ENCODE measurements around the gene UBE2R2. TPM values are rescaled to one million over a fixed set of nuclear protein-coding genes. Genes with fewer than 3 reads are reported as not detected.

Gene UBE2R2
- total and polyA plus RNA-seq, 2 donors: 13.6 to 30.1 TPM

DNA sequence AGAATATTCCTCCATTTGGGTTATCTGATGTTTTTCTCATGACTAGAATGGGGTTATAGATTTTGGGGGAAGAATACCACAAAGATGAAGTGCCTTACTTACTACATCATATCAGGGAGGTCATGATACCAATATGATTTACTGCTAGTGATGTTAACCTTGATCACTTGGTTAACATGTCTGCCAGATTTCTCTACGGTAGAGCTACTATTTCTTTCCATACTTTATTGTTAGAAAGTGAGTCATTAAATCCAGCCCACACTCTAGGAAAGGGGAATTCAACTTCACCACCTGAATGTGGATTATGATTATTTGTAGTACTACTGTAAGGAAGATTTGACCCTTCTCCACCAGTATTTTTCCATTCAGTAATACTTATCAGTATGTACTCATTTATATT, 64.7 kb downstream of the UBE2R2 start:
- 88% methylated on average over 1 of the region's 1 CpG for WGBS

DNA sequence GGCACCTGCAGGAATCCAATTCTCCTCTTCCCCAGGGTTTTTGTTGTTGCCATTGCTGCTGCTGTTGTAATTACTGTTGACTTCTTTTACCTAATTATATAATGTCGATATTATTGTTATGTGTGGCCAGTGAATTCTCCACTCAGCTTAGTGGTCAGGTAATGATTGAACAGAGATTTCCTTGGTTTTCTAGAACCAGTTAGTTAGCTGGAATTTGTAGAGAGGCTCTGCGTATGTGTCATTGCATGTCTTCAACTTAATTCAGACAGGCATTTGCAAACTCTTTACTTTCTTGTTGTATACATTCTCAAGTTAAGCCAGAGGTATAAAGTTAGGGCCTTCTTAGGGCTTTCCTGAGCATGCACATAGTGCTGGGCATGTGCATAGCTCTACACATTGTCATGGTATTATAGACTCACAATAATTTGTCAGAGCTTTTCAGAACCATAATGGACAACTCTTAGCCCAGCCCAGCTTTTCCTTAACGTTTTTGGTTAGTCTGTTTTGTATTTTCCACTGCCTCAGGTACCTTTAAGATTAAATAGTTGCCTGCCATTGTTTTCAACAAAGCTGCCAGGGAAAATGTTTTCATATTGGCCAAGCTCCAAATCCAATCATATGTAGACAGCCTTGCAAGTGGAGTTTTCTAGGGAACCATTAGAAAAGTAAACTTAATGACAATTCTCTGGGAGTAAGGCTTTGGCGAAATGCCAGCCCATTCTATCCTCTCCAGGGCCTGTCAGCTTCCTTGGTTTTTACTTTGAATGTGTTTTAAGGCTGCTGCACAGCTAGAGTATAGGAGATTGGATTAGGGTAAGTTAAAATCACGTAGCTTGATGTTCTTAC, 68.1 kb downstream of the UBE2R2 start:
- no peak for DNase-seq (ENCODE audit: low read depth in 6 of 9, low spot score in 9 of 9)
- Histone ChIP-seq H3K27ac (ENCODE audit: low read depth in 1 of 2, low read length in 1 of 2) (no peak overlapping the region), H3K36me3 (ENCODE audit: control insufficient read depth in 2 of 2, insufficient read depth in 2 of 2, low read length in 1 of 2) (peaks cover 8 to 17% of the 10 kb centered on the region in 2 donors), H3K9me3 (ENCODE audit: control insufficient read depth in 2 of 2, insufficient read depth in 1 of 2, low read length in 1 of 2) (no peaks in the 10 kb centered on the region), H3K4me1 (ENCODE audit: control insufficient read depth in 2 of 2, insufficient read depth in 2 of 2, low read length in 2 of 2) (no peaks in the 10 kb centered on the region), H3K27me3 (ENCODE audit: control insufficient read depth in 2 of 2, insufficient read depth in 1 of 2, low read length in 1 of 2) (no peaks in the 10 kb centered on the region), H3K4me3 (ENCODE audit: low read length in 2 of 2) (no peak overlapping the region)
- WGBS: 86% methylated on average over 5 of the region's 5 CpGs

More for the DNA sequence above, 64.7 kb downstream of the UBE2R2 start:
- Histone ChIP-seq H3K27me3 (ENCODE audit: control insufficient read depth in 2 of 2, insufficient read depth in 1 of 2, low read length in 1 of 2) (no peaks in the 10 kb centered on the region), H3K36me3 (ENCODE audit: control insufficient read depth in 2 of 2, insufficient read depth in 2 of 2, low read length in 1 of 2) (no peaks in the 10 kb centered on the region), H3K4me3 (ENCODE audit: low read length in 2 of 2) (no peak overlapping the region), H3K4me1 (ENCODE audit: control insufficient read depth in 2 of 2, insufficient read depth in 2 of 2, low read length in 2 of 2) (peaks cover 0 to 3% of the 10 kb centered on the region in 2 donors), H3K9me3 (ENCODE audit: control insufficient read depth in 2 of 2, insufficient read depth in 1 of 2, low read length in 1 of 2) (no peaks in the 10 kb centered on the region), H3K27ac (ENCODE audit: low read depth in 1 of 2, low read length in 1 of 2) (no peak overlapping the region)
- DNase-seq (ENCODE audit: low read depth in 6 of 9, low spot score in 9 of 9): no peak

DNA sequence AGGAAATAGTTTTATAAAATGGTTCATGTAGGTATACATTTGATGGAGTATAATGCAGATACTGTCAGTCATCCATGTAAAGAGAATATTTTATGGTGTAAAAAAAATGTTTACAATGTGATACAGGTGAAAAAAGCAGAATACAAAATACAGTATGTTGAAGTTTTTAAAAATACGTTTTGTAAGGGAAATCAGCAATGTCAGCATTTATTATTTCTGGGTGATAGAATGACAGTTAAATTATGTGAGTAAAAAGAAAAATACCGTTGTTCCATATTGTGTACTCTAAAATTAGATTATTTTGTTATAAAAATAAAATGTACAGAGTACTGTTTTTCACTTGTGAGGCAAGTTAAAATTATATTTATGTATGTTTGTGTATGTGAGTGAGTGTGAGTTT, 69.0 kb downstream of the UBE2R2 start:
- no peak for DNase-seq (ENCODE audit: low read depth in 6 of 9, low spot score in 9 of 9)
- H3K27ac ChIP-seq (ENCODE audit: low read depth in 1 of 2, low read length in 1 of 2): no peak overlapping the region
- no peaks in the 10 kb centered on the region for H3K4me1 ChIP-seq (ENCODE audit: control insufficient read depth in 2 of 2, insufficient read depth in 2 of 2, low read length in 2 of 2)
- WGBS: 94% methylated on average over 2 of the region's 2 CpGs
- no peak overlapping the region for H3K4me3 ChIP-seq (ENCODE audit: low read length in 2 of 2)
- H3K27me3 ChIP-seq (ENCODE audit: control insufficient read depth in 2 of 2, insufficient read depth in 1 of 2, low read length in 1 of 2): no peaks in the 10 kb centered on the region
- no peaks in the 10 kb centered on the region for H3K9me3 ChIP-seq (ENCODE audit: control insufficient read depth in 2 of 2, insufficient read depth in 1 of 2, low read length in 1 of 2)
- H3K36me3 ChIP-seq (ENCODE audit: control insufficient read depth in 2 of 2, insufficient read depth in 2 of 2, low read length in 1 of 2): peaks cover 12 to 17% of the 10 kb centered on the region in 2 donors

DNA sequence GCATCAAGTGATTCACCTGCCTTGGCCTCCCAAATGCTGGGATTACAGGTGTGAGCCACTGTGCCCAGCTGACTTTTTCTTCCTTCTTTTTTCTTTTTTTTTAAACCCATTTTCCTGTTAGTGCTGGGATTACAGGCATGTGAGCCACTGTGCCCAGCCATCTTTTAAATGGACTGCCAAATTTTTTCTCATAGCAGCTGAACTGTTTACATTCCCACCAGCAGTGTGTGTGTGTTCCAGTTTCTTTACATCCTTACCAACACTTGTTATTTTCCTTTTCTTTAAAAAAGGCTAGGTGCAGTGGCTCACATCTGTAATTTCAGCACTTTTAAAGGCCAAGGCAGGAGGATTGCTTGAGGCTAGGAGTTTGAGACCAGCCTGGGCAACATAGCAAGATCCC, 76.9 kb downstream of the UBE2R2 start:
- Histone ChIP-seq H3K4me3 (ENCODE audit: low read length in 2 of 2) (no peak overlapping the region), H3K4me1 (ENCODE audit: control insufficient read depth in 2 of 2, insufficient read depth in 2 of 2, low read length in 2 of 2) (no peaks in the 10 kb centered on the region), H3K9me3 (ENCODE audit: control insufficient read depth in 2 of 2, insufficient read depth in 1 of 2, low read length in 1 of 2) (no peaks in the 10 kb centered on the region), H3K36me3 (ENCODE audit: control insufficient read depth in 2 of 2, insufficient read depth in 2 of 2, low read length in 1 of 2) (peaks cover 4 to 24% of the 10 kb centered on the region in 2 donors), H3K27ac (ENCODE audit: low read depth in 1 of 2, low read length in 1 of 2) (no peak overlapping the region), H3K27me3 (ENCODE audit: control insufficient read depth in 2 of 2, insufficient read depth in 1 of 2, low read length in 1 of 2) (no peaks in the 10 kb centered on the region)
- DNase-seq (ENCODE audit: low read depth in 6 of 9, low spot score in 9 of 9): no peak

DNA sequence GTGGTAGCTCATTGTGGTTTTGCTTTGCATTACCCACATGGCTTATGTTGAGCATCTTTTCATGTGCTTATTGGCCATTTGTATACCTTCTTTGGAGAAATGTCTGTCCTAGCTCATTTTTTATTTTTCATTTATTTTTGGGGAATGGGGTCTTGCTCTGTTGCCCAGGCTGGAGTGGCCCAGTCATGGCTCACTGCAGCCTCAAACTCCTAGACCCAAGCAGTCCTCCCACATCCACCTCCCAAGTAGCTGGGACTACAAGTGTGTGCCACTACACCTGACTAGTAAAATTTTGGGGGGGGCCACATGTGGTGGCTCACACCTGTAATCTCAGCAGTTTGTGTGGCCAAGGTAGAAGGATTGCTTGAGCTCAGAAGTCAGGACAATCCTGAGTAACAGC, 77.4 kb downstream of the UBE2R2 start:
- no peaks in the 10 kb centered on the region for H3K27me3 ChIP-seq (ENCODE audit: control insufficient read depth in 2 of 2, insufficient read depth in 1 of 2, low read length in 1 of 2)
- no peak overlapping the region for H3K27ac ChIP-seq (ENCODE audit: low read depth in 1 of 2, low read length in 1 of 2)
- H3K9me3 ChIP-seq (ENCODE audit: control insufficient read depth in 2 of 2, insufficient read depth in 1 of 2, low read length in 1 of 2): no peaks in the 10 kb centered on the region
- peaks cover 7 to 20% of the 10 kb centered on the region in 2 donors for H3K36me3 ChIP-seq (ENCODE audit: control insufficient read depth in 2 of 2, insufficient read depth in 2 of 2, low read length in 1 of 2)
- DNase-seq (ENCODE audit: low read depth in 6 of 9, low spot score in 9 of 9): no peak
- H3K4me1 ChIP-seq (ENCODE audit: control insufficient read depth in 2 of 2, insufficient read depth in 2 of 2, low read length in 2 of 2): no peaks in the 10 kb centered on the region
- H3K4me3 ChIP-seq (ENCODE audit: low read length in 2 of 2): no peak overlapping the region

DNA sequence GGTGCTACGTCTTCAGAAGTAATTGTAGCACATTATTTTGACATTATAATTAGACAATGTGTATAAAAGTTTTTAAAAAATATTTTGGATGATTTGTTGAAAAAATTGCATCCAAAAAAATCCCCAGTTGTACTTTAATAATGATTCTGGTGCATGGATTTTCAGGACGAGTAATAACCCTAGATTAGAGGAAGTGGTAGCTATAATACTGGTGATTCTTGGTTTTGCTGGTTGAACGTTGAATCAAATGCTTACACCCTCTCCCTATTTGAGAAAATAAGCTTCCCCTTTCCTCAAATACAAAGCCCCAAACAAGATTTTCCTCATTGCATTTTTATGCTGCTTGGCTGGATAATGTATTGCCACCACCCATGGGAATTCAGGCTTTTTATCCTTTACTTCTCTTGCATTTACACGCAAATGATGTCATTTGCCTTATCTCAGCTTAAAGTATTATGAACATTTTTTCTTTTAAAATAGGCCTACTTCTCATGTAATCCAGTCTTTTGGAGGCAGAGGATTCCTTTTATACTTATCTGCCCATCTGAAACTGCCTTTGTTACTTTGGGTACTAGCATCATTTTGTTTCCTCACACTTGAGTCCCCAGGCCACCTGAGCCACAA, 86.3 kb downstream of the UBE2R2 start:
- peaks cover 11 to 53% of the 10 kb centered on the region in 2 donors for H3K36me3 ChIP-seq (ENCODE audit: control insufficient read depth in 2 of 2, insufficient read depth in 2 of 2, low read length in 1 of 2)
- H3K4me3 ChIP-seq (ENCODE audit: low read length in 2 of 2): no peak overlapping the region
- H3K27ac ChIP-seq (ENCODE audit: low read depth in 1 of 2, low read length in 1 of 2): no peak overlapping the region
- H3K4me1 ChIP-seq (ENCODE audit: control insufficient read depth in 2 of 2, insufficient read depth in 2 of 2, low read length in 2 of 2): no peaks in the 10 kb centered on the region
- WGBS: 85% methylated on average over 4 of the region's 4 CpGs
- H3K27me3 ChIP-seq (ENCODE audit: control insufficient read depth in 2 of 2, insufficient read depth in 1 of 2, low read length in 1 of 2): no peaks in the 10 kb centered on the region
- no peaks in the 10 kb centered on the region for H3K9me3 ChIP-seq (ENCODE audit: control insufficient read depth in 2 of 2, insufficient read depth in 1 of 2, low read length in 1 of 2)
- no peak for DNase-seq (ENCODE audit: low read depth in 6 of 9, low spot score in 9 of 9)

DNA sequence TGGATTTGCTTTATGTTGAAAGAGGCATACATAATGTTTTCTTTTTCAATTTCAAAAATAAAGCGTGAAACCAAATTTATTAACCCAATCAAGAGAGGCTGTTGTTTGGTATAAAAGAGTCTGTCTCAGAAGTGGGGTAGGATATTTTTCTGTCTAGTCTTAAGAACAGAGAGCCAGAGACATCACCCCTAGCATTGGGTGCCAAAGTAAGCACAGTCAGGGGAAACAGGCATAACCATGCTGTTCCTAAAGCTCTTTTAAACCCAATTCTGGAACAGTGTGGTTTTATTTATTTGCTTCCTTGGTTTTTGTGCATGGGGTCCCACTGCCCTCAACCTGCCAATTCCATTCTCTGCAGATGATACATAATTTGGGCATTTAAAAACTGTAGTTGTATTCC, 88.2 kb downstream of the UBE2R2 start:
- Histone ChIP-seq H3K4me1 (ENCODE audit: control insufficient read depth in 2 of 2, insufficient read depth in 2 of 2, low read length in 2 of 2) (no peaks in the 10 kb centered on the region), H3K27ac (ENCODE audit: low read depth in 1 of 2, low read length in 1 of 2) (no peak overlapping the region), H3K9me3 (ENCODE audit: control insufficient read depth in 2 of 2, insufficient read depth in 1 of 2, low read length in 1 of 2) (no peaks in the 10 kb centered on the region), H3K36me3 (ENCODE audit: control insufficient read depth in 2 of 2, insufficient read depth in 2 of 2, low read length in 1 of 2) (peaks cover 6 to 62% of the 10 kb centered on the region in 2 donors), H3K4me3 (ENCODE audit: low read length in 2 of 2) (no peak overlapping the region), H3K27me3 (ENCODE audit: control insufficient read depth in 2 of 2, insufficient read depth in 1 of 2, low read length in 1 of 2) (no peaks in the 10 kb centered on the region)
- DNase-seq (ENCODE audit: low read depth in 6 of 9, low spot score in 9 of 9): no peak
- WGBS: 100% methylated on average over 1 of the region's 1 CpG

DNA sequence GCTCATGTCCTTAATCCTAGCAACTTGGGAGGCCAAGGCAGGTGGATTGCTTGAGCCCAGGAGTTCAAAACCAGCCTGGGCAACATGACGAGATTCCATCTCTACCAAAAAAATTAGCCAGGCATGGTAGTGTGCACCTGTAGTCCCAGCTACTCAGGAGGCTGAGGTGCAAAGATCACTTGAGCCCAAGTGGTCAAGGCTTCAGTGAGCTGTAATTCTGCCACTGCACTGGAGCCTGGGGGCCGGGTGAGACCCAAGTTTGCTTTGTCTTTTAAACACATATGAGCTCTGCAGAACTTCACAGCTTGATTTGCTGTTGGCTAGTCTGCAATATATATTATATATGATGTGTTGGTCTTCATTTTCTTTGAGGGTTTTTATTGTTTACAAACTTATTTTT, 89.8 kb downstream of the UBE2R2 start:
- no peak overlapping the region for H3K27ac ChIP-seq (ENCODE audit: low read depth in 1 of 2, low read length in 1 of 2)
- H3K4me3 ChIP-seq (ENCODE audit: low read length in 2 of 2): no peak overlapping the region
- H3K4me1 ChIP-seq (ENCODE audit: control insufficient read depth in 2 of 2, insufficient read depth in 2 of 2, low read length in 2 of 2): no peaks in the 10 kb centered on the region
- peaks cover 3 to 47% of the 10 kb centered on the region in 2 donors for H3K36me3 ChIP-seq (ENCODE audit: control insufficient read depth in 2 of 2, insufficient read depth in 2 of 2, low read length in 1 of 2)
- WGBS: 98% methylated on average over 2 of the region's 2 CpGs
- no peaks in the 10 kb centered on the region for H3K27me3 ChIP-seq (ENCODE audit: control insufficient read depth in 2 of 2, insufficient read depth in 1 of 2, low read length in 1 of 2)
- H3K9me3 ChIP-seq (ENCODE audit: control insufficient read depth in 2 of 2, insufficient read depth in 1 of 2, low read length in 1 of 2): no peaks in the 10 kb centered on the region
- DNase-seq (ENCODE audit: low read depth in 6 of 9, low spot score in 9 of 9): no peak

DNA sequence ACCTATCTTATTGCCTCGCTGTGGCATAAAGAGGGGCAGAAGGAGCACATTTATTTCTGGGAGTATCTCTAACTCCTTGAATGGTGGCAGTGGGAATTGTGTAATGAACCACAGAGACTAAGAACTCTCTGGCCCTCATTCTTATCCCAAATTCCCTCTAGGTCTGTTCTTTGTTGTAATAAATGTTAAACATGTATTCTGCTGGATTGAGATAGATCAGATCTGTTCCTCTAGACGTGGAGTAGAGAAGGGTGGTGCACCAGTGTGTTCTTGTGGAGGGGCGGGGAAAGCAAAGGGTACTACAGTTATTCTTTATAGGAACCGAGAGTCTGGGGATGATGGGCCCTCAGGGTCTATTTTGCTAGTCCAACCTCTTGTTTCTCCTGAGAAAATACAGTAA, 90.4 kb downstream of the UBE2R2 start:
- Histone ChIP-seq H3K4me3 (ENCODE audit: low read length in 2 of 2) (no peak overlapping the region), H3K27ac (ENCODE audit: low read depth in 1 of 2, low read length in 1 of 2) (no peak overlapping the region), H3K36me3 (ENCODE audit: control insufficient read depth in 2 of 2, insufficient read depth in 2 of 2, low read length in 1 of 2) (peaks cover 3 to 43% of the 10 kb centered on the region in 2 donors), H3K27me3 (ENCODE audit: control insufficient read depth in 2 of 2, insufficient read depth in 1 of 2, low read length in 1 of 2) (no peaks in the 10 kb centered on the region), H3K4me1 (ENCODE audit: control insufficient read depth in 2 of 2, insufficient read depth in 2 of 2, low read length in 2 of 2) (no peaks in the 10 kb centered on the region), H3K9me3 (ENCODE audit: control insufficient read depth in 2 of 2, insufficient read depth in 1 of 2, low read length in 1 of 2) (no peaks in the 10 kb centered on the region)
- WGBS: 98% methylated on average over 4 of the region's 4 CpGs
- no peak for DNase-seq (ENCODE audit: low read depth in 6 of 9, low spot score in 9 of 9)

All from thymus (tissue), 11 donors.